HG03457 (cell line): ENCODE measurements around the gene NUFIP2.
"Not testable (repeated sequence)": the region's sequence is repeated elsewhere in the genome, so short reads cannot be mapped to it uniquely, and the experiment has no call there.

ENCODE experiments used
- ATAC-seq: cut with Tn5 transposase; IDR thresholded peaks from one replicate; pipeline ENCODE4 v1.9.1; 2021; ENCODE audit warnings: moderate number of reproducible peaks; ENCODE audit not compliant: unreplicated experiment

Gene NUFIP2

DNA sequence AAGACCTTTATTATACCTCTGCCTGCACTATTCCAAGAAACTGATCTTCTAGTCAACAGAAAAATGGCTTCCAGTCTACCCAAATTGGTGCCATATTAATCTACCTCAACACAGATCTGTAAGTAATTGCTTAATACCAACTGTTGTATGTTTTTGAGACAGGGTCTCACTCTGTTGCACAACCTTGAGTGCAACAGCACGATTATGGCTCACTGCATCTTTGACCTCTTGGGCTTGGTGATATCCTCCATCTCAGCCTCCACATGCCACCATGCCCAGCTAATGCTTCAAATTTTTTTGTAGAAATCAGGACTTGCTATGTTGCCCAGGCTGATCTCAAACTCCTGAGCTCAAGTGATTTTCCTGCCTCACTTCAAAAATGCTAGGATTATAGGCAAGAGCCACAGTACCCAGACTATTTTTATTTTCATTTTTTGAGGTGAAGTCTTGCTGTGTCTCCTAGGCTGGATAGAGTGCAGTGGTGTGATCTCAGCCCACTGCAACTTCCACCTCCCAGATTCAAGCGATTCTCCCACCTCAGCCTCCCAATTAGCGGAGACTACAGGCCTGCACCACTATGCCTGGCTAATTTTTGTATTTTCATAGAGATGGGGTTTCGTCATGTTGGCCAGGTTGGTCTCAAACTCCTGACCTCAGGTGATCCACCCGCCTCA, 14.4 kb downstream of the NUFIP2 start:
- ATAC-seq = no peak

DNA sequence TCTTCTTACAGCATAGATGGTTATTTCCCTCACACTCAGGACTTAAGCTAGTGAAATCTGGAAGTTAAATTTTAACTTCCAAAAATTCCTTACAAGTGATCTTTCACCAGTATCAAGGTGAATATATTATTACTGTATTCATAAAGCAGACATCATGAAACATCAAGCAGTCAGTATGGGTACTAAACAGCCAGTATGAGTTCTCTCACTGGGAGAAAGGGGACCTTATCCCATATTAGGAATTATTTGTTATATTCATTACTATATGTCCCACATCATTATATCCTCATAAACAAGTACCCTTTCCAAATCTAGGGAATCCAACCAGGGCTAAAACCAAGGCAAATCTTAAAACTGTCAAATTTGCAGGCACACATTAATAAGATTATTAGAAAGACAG, 15.3 kb downstream of the NUFIP2 start:
- ATAC-seq = no peak

DNA sequence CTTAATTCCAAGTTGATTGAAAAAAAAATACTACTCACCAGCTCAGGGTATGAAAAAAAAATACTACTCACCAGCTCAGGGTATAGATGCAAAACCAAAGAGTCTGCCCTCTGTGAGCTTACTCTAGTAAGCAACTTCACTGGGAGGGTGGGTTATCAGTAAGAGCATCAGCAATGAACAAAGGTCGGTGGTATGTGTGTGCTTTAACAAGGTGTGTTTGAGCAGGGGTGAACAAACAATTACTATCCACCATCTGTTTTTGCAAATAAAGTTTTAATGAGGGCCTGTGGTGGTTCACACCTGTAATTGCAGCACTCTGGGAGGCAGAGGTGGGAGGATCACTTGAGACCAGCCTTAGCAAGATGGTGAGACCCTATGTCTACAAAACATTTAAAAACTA, 20.0 kb downstream of the NUFIP2 start:
- no peak for ATAC-seq

DNA sequence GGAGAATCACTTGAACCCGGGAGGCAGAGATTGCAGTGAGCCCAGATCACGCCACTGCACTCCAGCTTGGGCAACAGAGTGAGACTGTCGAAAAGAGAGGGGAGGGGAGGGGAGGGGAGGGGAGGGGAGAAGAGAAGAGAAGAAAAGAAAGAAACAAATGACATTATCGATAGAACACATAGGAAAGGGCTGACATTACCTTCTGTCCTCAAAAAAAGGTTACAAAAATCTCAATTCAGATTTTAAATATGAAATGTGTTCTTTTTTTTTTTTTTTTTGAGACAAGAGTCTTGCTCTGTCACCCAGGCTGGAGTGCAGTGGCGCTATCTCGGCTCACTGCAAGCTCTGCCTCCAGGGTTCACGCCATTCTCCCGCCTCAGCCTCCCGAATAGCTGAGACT, 22.0 kb downstream of the NUFIP2 start:
- not testable (repeated sequence) for ATAC-seq

DNA sequence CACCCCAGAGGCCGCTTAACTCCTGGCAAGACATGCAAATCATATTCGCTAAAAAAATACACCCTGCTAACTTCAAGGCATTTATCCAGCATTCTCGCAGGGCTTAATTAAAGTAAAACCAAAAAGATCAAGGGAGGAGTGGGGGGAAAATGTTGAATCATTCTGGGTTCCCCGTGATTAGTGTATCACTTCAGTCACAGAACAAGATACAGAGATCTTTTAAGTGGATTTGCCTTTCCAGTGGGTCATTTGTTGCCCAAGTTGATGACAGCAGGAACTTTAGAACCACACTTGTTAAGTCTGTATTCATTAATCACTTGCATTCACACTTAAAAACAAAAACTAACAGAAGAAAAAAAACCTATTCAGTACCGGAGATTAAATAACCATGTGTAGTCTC, 30.0 kb downstream of the NUFIP2 start:
- ATAC-seq = no peak

DNA sequence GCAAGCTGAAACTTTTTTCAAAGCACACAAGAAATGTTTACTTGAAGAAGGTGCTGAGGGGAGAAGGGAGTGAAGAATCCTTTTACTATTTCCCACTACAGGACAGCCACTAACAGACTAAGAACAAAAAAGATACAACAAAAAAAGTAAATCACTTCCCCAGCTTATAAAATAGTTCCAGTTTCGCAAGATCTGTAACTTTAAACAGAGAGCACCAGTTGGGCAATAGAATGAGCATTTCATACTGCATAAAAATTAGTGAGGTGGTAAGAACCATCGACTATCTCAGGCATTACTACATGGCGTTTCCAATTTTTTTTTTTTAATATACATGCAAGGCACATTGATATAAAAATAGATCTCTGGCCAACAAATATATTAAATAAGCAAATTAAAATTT, 36.2 kb downstream of the NUFIP2 start:
- ATAC-seq = no peak

DNA sequence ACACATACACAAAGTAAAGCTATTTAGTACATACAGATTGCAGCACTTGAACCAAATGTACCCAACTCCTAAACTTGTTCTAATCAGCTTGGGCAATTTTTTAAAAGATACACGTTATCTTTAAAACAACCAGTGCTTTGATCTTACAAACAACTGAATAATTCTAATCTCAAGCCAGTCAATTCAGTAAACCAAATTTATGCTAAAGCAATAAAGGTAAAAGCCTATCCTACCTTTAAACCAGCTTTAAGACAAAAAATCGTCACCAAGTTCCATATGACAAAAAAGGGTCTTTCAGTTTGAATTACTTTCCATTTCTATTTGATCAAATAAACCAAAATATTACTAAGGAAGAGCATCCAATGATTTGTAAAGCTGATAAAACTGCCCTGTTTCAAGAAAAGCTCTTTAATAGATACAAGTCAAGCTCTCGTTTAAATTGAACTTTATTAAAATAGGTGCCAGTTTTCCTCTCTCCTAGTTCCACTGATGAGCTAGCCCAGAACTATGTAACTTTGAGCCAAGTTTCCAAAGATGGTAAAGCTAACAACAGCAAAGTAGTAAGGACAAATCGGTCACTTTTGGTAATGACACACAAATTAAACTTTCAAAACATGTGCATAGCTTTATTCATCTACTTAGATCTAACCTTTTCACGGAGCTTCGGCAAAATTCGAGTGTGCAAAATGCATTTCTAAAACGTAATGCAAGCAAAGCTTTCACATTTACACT, 37.0 kb downstream of the NUFIP2 start:
- no peak for ATAC-seq

DNA sequence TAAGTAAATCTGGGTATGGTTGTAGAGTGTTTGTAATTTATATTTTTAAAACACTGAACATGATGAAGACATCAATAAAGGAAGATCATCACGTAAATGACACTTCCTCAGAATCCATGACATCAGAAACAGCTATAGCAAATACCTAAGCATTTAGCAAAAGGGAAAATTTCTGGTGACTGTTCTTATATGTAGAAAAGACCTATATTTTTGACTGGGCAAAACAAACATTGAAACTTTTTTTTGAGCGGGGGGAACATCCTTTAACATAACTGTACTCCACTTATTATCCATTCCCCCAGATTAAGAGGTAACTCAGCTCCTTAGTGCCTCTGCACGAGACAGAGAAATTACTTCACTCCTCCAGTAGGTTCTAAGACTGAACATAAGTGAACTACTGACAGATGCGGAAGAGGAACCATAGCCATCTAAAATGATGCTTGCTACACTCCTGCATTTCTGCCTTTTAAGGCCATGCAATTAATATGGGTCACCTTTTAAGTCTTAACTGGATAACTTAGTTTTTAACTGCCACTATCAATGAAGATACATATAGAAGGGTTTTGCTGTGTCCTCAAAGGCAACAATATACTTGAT, 37.9 kb downstream of the NUFIP2 start:
- ATAC-seq = no peak

DNA sequence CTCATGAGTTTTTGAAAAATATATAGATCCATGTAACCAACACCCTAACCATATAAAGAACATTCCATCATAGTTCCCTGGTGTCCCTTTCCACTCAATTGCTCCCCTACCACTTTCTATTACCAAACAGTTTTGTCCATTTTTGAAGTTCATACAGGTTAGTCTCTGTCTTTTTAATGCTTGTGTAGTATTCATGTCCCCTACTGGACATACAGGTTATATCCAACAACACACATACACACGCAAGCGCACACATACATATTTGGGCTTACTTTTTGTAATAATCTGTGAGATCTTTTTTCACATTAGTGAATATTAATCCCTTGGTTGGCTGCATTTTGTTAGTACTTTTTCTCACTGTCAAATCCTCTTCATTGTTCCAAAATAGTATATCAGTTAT, 40.9 kb downstream of the NUFIP2 start:
- no peak for ATAC-seq

DNA sequence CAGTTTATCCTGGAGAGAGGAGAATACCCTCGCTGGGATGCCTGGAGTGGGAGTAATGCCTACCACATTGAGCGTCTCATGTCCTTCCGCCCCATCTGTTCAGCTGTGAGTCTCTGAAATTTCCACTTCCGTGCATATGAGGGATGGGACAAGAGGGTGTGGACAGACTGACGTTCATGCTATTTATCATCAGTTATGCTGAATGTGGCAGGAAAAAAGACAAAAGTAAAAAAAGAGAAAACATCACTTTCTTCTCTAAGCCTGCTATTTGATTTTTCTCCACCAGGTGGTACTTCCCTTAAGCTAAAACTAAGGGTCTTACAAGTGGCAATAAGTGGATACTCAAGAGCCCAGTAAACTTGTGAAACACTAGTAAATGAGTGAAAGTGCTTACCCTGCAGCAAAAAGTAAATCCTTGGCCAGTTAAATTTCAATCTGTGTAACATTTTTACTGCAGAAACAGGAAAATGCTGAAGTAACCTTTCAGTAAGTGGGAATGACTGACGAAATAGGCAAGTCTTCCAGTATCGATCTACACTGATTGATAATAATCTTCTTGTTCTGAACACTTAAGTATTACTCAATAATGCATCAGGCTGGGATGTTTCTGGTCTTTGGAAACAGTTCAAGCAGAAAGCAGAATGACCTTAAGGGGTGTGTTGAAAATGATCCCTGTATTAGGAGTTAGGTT, 41.7 kb downstream of the NUFIP2 start:
- ATAC-seq = no peak

DNA sequence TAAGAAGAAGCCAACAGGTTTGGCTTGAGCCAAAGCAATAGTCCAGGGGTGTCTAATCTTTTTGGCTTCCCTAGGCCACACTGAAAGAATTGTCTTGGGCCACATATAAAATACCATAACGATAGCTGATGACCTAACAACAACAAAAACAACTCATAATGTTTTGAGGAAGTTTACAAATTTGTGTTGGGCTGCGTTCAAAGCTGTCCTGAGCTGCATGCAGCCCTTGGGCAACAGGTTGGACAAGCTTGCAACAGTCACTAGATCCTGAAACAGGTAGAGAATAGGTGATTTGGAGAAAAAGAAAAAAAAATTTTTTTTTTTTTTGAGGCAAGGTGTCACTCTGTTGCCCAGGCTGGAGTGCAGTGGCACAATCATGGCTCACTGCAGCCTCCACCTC, 42.8 kb downstream of the NUFIP2 start:
- no peak for ATAC-seq

DNA sequence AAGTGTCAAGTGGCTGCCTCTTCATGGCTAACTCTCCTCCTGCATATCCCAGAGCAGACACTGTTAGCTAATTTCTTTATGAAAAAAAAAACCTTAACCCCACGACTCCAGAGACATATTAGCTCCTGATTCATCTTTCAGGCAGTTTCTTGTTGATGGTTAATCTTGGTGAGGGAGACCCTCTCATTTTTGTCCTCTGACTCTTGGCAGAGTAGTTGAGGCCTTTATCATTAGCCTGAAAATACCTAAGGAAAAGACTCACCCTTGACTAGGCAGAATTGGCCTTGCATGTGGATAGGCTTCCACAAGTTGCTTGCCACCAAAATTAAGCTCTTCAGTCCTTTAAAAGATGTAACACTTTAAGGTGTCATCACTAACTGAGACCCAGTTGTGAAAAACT, 43.3 kb downstream of the NUFIP2 start:
- ATAC-seq = no peak

DNA sequence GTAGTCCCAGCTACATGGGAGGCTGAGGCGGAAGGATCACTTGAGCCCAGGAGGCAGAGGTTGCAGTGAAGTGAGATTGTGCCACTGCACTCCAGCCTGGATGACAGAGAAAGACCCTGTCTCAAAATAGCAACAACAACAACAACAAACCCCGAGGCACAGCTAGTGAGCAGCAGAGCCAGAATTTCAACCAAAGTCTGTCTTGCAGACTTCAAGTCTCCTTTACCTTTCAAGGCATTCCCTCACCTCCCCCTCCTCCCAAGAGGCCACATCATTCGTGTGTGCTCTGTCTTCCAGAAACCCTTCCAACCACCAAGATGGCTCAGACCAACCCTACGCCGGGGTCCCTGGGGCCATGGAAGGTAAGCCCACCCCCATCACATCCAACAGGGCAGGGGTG, 45.1 kb downstream of the NUFIP2 start:
- no peak for ATAC-seq

DNA sequence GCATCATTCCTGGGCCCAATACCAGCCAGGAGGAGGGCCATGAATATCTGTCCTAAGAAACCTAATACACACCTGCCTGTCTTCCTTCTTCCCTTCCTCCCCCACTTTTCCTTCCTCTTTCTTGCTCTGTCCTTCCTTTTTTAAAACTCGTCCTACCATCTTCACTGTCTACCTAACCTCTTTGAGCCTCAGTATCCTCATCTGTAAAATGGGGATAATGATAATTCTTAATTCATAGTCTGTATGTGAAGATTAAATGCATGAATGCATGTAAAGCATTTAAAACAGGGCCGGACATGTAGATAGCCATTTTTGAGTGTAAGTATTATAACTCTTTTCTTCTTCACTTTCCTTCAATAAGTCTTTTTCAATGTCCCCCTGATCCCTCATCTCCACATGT, 46.7 kb downstream of the NUFIP2 start:
- ATAC-seq = no peak

DNA sequence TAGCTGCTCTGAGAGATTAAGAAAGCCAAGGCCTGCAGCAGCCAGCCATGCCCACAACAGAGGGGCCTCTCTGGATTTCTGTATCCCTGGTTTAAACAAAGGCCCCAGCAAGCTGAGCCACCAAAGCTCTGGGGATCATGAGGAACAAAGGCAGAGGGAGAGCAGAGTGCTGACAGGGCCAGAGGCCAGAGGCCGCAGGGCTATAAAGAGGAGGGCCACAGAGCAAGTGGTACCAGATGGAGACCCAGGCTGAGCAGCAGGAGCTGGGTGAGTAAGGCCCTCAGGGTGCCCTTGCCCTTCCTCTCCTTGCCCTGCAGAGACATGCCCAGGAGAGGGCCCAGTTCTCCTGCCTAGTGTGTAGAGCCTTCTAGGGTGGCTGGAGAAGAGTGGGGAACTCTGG, 47.3 kb downstream of the NUFIP2 start, which contains the start of gene CRYBA1:
Gene CRYBA1, plus strand, starts transcription at position 232 of the 400 bp plus-strand sequence. Its CDS starts 5 bp downstream, at position 237.
- no peak for ATAC-seq

DNA sequence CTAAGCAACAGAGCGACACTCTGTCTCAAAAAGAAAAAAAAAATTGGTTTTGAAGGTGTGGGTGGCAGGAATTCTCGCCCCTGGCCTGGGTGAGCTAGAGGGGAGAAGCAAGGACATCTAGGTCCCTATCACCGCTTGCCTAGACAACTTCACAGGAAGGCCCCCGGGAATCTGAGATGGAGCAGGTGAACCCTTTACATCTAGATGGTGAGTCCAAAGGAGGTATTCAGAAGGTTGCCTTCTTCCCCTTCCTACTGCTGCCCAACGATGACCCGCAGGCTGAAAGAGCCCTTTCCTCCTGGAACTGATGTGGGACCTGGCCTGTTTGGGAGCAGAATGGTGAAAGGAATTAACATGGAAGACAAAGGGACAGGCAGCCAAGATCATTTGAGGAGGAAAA, 48.5 kb downstream of the NUFIP2 start:
- ATAC-seq = no peak

DNA sequence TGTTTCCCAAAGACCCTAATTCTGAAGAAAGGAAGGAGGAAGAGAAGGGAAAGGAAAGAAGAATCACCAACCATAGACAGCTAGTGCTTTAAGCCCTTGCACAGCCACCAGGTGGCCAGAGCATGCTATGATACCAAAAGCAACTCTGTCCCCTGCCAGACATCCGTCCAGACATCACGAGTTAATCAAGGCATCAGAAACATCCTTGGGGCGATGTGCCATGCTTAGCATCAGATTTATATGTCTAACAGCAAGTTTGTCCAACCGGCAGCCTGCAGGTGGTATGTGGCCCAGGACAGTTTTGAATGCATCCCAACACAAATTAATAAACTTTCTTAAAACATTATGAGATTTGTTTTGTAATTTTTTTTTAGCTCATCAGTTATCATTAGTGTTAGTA, 50.2 kb downstream of the NUFIP2 start:
- ATAC-seq = no peak

DNA sequence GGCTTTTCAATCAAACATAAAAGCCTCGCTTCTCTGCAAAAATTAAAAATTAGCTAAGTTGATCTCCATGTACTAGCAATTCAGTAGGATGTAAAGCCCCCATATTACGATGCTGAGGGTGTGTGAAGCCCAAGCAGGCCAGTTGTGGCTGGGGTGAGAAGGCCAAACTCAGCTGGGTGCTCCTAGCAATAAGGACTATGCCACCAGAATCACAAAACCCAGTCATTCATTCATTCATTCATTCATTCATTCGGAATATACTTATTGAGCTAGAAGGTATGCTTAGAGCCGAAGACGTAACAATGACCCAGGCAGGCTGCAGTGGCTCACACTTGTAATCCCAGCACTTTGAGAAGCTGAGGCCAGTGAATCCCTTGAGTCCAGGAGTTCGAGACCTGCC, 51.2 kb downstream of the NUFIP2 start:
- no peak for ATAC-seq

DNA sequence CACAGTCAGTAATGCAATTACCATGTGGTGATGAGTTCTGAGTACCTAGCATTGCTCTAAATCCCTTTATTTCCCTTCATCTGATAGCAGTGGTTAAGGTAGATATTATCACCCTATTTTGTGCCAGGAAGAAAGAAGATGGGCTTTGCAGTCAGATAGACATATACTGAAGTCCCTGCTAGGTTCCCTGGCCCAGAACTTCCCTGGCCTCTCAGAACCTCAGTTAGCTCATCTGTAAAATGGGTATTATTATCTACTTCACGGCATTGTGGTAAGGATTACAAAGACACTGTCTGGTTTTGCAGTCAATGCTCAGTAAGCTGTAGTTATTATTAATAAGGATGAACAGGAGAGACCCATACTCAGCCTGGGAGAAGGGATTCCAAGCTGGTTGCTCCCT, 51.9 kb downstream of the NUFIP2 start:
- no peak for ATAC-seq

DNA sequence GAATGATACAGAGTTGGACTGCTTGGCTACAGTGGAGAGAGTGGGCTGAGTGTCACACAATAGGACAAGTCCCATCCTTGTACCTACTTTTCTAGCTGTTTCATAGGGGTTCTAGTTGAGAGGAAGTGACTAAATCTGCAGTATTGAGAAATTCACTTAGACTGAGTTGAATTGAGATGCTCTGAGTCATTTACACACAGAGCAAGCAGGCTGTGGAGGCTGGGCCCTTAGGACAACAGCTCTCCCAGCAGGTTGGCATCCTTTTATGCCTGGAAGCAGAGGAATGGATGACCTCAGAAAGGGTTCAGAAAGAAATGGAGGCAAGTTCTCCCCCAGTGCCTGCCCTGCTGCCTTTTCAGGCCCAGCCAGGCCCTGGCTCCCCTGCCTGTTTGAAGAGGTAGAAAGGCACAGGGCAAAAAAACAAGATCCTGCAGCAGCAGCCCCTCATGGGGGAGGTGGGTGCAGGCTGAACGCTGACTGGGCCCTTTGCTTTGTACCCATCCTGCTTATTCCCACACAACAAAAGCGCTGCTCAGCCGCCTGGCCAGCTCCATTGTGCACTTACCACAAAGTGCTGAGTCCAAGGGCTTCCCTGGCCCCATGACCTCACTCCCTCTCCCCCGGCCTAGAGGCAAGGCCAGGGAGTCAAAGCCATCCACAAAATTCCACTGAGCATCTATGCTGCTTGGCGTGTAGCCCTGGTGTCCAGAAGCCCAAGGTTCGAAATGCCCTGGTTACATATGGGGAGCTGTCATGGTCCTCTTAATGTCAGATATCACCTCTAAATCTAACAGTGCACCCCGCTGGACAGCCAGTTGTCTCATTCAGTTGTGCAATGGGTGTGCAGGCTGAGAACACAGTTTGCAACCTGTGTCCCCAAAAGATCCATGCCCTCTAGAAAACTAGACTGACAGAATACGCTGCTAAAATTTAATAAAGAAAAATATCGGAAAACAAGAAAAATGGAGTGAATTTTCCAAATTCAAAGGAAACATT, 52.7 kb downstream of the NUFIP2 start:
- ATAC-seq = no peak
